ENCODE results near the gene KIFC1.
A peak's percentile ranks its signal among the peaks of the same experiment; 100 is the strongest.
"Not testable (repeated sequence)": the region's sequence is repeated elsewhere in the genome, so short reads cannot be mapped to it uniquely, and the experiment has no call there.

KIFC1 gene

GRCh38 chr6:33375143-33375671 is 16.4 kb upstream of the KIFC1 start:
- peak in 1 of 2 donors; percentile 46 for DNase-seq

GRCh38 chr6:33377171-33377570 is 14.5 kb upstream of the KIFC1 start:
- no peak for DNase-seq

GRCh38 chr6:33379184-33379583 is 12.4 kb upstream of the KIFC1 start:
- DNase-seq: not testable (repeated sequence)

- DNase-seq: no peak
Observed at GRCh38 chr6:33380272-33380981, 11.2 kb upstream of the KIFC1 start.

GRCh38 chr6:33383427-33384185 is 8.0 kb upstream of the KIFC1 start:
- no peak for DNase-seq

GRCh38 chr6:33384581-33385020 is 7.0 kb upstream of the KIFC1 start:
- no peak for DNase-seq

GRCh38 chr6:33390173-33390572 is 1.4 kb upstream of the KIFC1 start:
- no peak for DNase-seq

- DNase-seq: no peak
Observed at GRCh38 chr6:33390767-33391277, 801 bp upstream of the KIFC1 start.

GRCh38 chr6:33391922-33392594 is 435 bp downstream of the KIFC1 start:
- DNase-seq: no peak

GRCh38 chr6:33392595-33392948 is 949 bp downstream of the KIFC1 start:
- DNase-seq: no peak

- DNase-seq: no peak
Observed at GRCh38 chr6:33392979-33393378, 1.4 kb downstream of the KIFC1 start.

- DNase-seq: no peak
Observed at GRCh38 chr6:33397541-33397940, 5.9 kb downstream of the KIFC1 start.

GRCh38 chr6:33398601-33399000 is 7.0 kb downstream of the KIFC1 start:
- not testable (repeated sequence) for DNase-seq

- not testable (repeated sequence) for DNase-seq
Observed at GRCh38 chr6:33399881-33400280, 8.3 kb downstream of the KIFC1 start.

- no peak for DNase-seq
Observed at GRCh38 chr6:33404884-33405283, 13.3 kb downstream of the KIFC1 start.

- DNase-seq: no peak
Observed at GRCh38 chr6:33405386-33405940, 13.8 kb downstream of the KIFC1 start.

GRCh38 chr6:33406126-33406525 is 14.5 kb downstream of the KIFC1 start:
- DNase-seq: no peak

- peak in 1 of 2 donors; percentile 19 for DNase-seq
Observed at GRCh38 chr6:33407132-33407718, 15.6 kb downstream of the KIFC1 start.

- DNase-seq: peak; percentile 92 to 95
Observed at GRCh38 chr6:33410050-33410710, 18.6 kb downstream of the KIFC1 start.

- peak; percentile 45 to 69 for DNase-seq
Observed at GRCh38 chr6:33410711-33411631, 19.3 kb downstream of the KIFC1 start, which contains the start of gene PHF1. Gene PHF1 (plus strand): TSS chr6:33411014. CDS start chr6:33412264, 1,250 bp downstream.

- no peak for DNase-seq
Observed at GRCh38 chr6:33411632-33412005, 20.0 kb downstream of the KIFC1 start.

Data from bone marrow (tissue), 2 donors.